Vagina (tissue), 2 donors: Measurements from ENCODE around the gene HAUS8. TPM values are rescaled to one million over a fixed set of nuclear protein-coding genes. Genes with fewer than 3 reads are reported as not detected.

Source experiments
- DNase-seq, 2 donors: peaks; one replicate each; pipeline ENCODE4 v3.0.0-alpha.2; 2017; ENCODE audit errors: extremely low spot score in 2 of 2
- H3K27ac ChIP-seq: fragments of 200-600 bp; sonication (generic); one replicate; pipeline ENCODE4 v1.5.1; 2019
- H3K27me3 ChIP-seq: fragments of 200-600 bp; sonication (generic); one replicate; pipeline ENCODE4 v1.5.1; 2019
- H3K36me3 ChIP-seq, 2 donors: fragments of 200-600 bp; sonication (generic); one replicate each; pipeline ENCODE4 v1.5.1; 2017 to 2019
- H3K4me1 ChIP-seq: fragments of 200-600 bp; sonication (generic); one replicate; pipeline ENCODE4 v1.5.1; 2019
- H3K4me3 ChIP-seq, 2 donors: fragments of 200-600 bp; sonication (generic); 1 replicate in 1 of 2; 2 replicates in 1 of 2; pipeline ENCODE4 v1.5.1; 2016 to 2019
- H3K9me3 ChIP-seq: fragments of 200-600 bp; sonication (generic); one replicate; pipeline ENCODE4 v1.5.1; 2019
- POLR2A ChIP-seq, 2 donors: fragments of 450-650 bp; IDR thresholded peaks; one replicate each; pipeline ENCODE4 v1.6.1; 2017; ENCODE audit warnings: antibody characterized with exemption in 2 of 2, mild to moderate bottlenecking in 2 of 2, moderate library complexity in 2 of 2
- POLR2AphosphoS5 ChIP-seq, 2 donors: sonication (generic); formaldehyde crosslinking; IDR thresholded peaks; one replicate each; pipeline ENCODE4 v1.9.0; 2017; ENCODE audit warnings: antibody characterized with exemption in 2 of 2, mild to moderate bottlenecking in 2 of 2, low read depth in 1 of 2; ENCODE audit not compliant: insufficient read depth in 1 of 2
- intact Hi-C: fragments of 100-400 bp; cut with DNase I; formaldehyde crosslinking; loops from one replicate; pipeline ENCODE4 v1.15.1; 2023
- total RNA-seq: library from RNA; depleted of rRNA; stranded (reverse); fragments of >200 nt; gene quantifications from one replicate; pipeline ENCODE4 v1.2.3, GENCODE V29; 2016
- TF ChIP-seq, protein P1 (sequence below), 3 experiments: fragments of 450-650 bp in 2 of 3; fragments of 200-600 bp in 1 of 3; sonication (generic) in 1 of 3; IDR thresholded peaks; one replicate each; pipeline ENCODE4 v1.5.1; 2017 to 2019; ENCODE audit warnings: antibody characterized with exemption in 3 of 3, mild to moderate bottlenecking in 2 of 3, moderate library complexity in 2 of 3

HAUS8 gene
- total RNA-seq, 1 donor from 2014 or later, result 4.7 TPM

DNA sequence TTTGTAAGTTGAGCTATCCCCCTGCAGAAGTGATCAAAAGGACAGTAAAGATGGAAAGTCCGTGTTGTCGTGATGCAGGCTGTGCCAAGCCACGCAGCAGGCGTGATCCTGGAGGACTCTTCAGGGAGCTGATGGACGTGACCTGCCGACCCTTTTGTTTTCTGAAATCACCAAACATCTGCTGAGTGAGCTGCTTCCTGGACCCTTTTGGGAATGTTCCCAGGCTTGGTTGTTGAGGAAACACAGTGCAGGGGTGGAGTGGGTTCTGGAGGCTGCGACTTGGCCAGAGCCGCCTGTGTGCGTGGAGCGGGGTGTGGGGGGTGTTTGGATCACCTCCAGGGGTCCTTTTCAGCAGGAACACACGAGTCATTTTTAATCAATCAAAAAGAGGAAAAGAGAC, 33.3 kb downstream of the HAUS8 start:
- no peak for DNase-seq
- Histone ChIP-seq H3K36me3 (no peaks in the 10 kb centered on the region), H3K27ac (no peak overlapping the region), H3K9me3 (no peaks in the 10 kb centered on the region), H3K4me3 (no peak overlapping the region), H3K27me3 (no peaks in the 10 kb centered on the region), H3K4me1 (no peaks in the 10 kb centered on the region)
- intact Hi-C loops, result no loop called here
- TF ChIP-seq POLR2A (IDR thresholded peaks at IDR 0.05), result no peak
- no peak for TF ChIP-seq POLR2AphosphoS5 (IDR thresholded peaks at IDR 0.05; ENCODE audit: insufficient read depth in 1 of 2, low read depth in 1 of 2)

DNA sequence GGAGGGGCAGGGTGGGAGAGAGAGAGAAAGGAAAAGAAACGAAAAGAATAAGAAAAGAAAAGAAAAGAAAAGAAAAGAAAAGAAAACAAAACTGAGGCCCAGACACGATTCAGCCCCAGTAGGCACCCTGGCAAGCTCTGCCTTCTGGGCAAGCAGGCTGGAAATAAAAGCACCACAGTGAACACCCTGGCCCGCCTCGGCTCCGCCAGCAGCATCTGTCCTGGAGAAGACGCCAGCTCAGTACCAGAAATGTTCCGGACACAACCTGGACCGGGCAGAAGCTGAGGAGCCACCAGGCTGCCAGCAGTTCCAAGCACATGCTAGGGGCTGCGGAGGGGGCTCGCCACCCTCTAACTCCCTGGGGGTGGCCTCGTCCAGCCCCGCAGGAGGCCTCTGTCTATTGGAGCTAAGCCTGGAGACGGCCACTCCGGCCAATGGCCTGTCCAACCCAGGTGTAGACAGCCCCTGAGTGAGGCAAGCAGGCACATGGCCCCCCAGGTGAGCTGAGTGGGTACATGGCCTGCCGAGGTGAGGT, 37.2 kb downstream of the HAUS8 start:
- no peaks in the 10 kb centered on the region for H3K9me3 ChIP-seq
- no peak overlapping the region for H3K27ac ChIP-seq
- no peaks in the 10 kb centered on the region for H3K27me3 ChIP-seq
- intact Hi-C loops, result no loop called here
- TF ChIP-seq, protein P1, sequence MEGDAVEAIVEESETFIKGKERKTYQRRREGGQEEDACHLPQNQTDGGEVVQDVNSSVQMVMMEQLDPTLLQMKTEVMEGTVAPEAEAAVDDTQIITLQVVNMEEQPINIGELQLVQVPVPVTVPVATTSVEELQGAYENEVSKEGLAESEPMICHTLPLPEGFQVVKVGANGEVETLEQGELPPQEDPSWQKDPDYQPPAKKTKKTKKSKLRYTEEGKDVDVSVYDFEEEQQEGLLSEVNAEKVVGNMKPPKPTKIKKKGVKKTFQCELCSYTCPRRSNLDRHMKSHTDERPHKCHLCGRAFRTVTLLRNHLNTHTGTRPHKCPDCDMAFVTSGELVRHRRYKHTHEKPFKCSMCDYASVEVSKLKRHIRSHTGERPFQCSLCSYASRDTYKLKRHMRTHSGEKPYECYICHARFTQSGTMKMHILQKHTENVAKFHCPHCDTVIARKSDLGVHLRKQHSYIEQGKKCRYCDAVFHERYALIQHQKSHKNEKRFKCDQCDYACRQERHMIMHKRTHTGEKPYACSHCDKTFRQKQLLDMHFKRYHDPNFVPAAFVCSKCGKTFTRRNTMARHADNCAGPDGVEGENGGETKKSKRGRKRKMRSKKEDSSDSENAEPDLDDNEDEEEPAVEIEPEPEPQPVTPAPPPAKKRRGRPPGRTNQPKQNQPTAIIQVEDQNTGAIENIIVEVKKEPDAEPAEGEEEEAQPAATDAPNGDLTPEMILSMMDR (IDR thresholded peaks at IDR 0.05), result no peak
- TF ChIP-seq POLR2A (IDR thresholded peaks at IDR 0.05), result no peak
- TF ChIP-seq POLR2AphosphoS5 (IDR thresholded peaks at IDR 0.05; ENCODE audit: insufficient read depth in 1 of 2, low read depth in 1 of 2), result no peak
- no peak overlapping the region for H3K4me3 ChIP-seq
- DNase-seq, result no peak
- no peaks in the 10 kb centered on the region for H3K4me1 ChIP-seq
- H3K36me3 ChIP-seq, result no peaks in the 10 kb centered on the region

DNA sequence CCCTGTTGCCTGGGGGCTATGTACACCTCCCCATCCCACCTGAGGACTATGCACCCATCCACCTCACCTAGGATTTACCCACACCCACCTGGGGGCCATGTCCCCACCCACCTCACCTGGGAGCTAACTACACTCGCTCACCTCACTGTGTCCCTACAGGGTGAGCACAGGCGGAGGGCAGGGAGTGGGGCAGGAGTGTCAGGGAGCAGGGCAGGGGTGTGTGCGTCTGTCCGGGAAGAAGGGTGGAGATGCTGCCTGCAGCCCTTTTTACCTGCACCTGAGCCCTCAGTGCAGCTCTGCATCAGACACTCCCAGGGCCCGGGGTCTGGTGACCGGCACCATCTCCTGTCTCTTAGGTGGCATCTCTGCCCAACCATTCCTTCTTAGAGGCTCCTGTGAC, 38.1 kb downstream of the HAUS8 start:
- TF ChIP-seq POLR2A (IDR thresholded peaks at IDR 0.05) (no peak), POLR2AphosphoS5 (IDR thresholded peaks at IDR 0.05; ENCODE audit: insufficient read depth in 1 of 2, low read depth in 1 of 2) (no peak)
- TF ChIP-seq, protein P1 (IDR thresholded peaks at IDR 0.05), result no peak
- Histone ChIP-seq H3K4me1 (no peaks in the 10 kb centered on the region), H3K9me3 (no peaks in the 10 kb centered on the region), H3K36me3 (no peaks in the 10 kb centered on the region), H3K4me3 (no peak overlapping the region), H3K27me3 (no peaks in the 10 kb centered on the region), H3K27ac (no peak overlapping the region)
- intact Hi-C loops, result no loop called here
- DNase-seq, result no peak

DNA sequence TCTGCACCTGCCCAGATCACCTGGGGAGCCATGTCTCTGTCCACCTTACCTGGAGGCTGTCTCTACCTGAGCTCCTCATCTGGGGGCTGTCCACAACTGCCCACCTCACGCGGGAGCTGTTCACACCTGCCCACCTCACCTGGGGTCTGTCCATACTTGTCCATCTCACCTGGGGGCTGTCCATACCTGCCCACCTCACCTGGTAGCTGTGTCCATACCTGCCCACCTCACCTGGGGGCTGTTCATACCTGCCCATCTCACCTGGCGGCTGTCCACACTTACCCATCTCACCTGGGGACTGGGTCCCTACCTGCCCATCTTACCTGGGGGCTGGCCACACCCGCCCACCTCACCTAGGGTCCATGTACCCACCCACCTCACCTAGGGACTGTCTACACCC, 38.6 kb downstream of the HAUS8 start:
- Histone ChIP-seq H3K9me3 (no peaks in the 10 kb centered on the region), H3K36me3 (no peaks in the 10 kb centered on the region), H3K27ac (no peak overlapping the region), H3K27me3 (no peaks in the 10 kb centered on the region), H3K4me3 (no peak overlapping the region), H3K4me1 (no peaks in the 10 kb centered on the region)
- TF ChIP-seq POLR2AphosphoS5 (IDR thresholded peaks at IDR 0.05; ENCODE audit: insufficient read depth in 1 of 2, low read depth in 1 of 2) (no peak), POLR2A (IDR thresholded peaks at IDR 0.05) (no peak)
- TF ChIP-seq, protein P1 (IDR thresholded peaks at IDR 0.05), result no peak
- DNase-seq, result no peak
- intact Hi-C loops, result no loop called here

DNA sequence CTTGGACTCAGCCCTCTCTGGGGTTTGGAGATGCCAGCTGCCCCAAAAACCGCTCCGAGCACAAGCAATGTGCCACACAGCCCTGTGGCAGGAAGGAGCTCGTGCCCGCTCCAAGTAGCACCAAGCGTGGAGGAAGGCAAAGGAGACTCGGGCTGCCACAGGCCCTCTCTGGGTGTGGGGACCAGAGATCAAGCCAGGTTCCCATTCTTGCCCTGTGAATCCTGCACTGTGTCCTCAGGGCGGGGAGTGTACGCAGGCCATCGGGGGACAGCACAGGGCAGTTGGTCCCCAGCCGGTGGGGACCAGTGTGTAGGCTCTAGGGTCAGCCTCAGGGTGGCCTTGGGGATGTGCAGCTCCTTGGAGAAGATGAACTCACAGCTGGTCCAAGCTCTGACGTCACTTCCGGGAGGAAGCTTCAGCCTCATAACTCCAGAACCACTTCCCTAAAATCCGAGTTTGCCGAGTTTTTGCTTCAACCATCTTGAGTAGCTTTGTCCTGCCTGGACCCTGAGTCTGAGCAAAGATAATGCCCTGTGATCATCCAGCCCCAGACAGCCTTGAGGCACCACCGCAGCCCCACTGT, 39.3 kb downstream of the HAUS8 start:
- TF ChIP-seq POLR2A (IDR thresholded peaks at IDR 0.05), result no peak
- TF ChIP-seq POLR2AphosphoS5 (IDR thresholded peaks at IDR 0.05; ENCODE audit: insufficient read depth in 1 of 2, low read depth in 1 of 2), result no peak
- TF ChIP-seq, protein P1 (IDR thresholded peaks at IDR 0.05), result no peak
- Histone ChIP-seq H3K9me3 (no peaks in the 10 kb centered on the region), H3K36me3 (no peaks in the 10 kb centered on the region), H3K27ac (no peak overlapping the region), H3K27me3 (no peaks in the 10 kb centered on the region), H3K4me1 (no peaks in the 10 kb centered on the region), H3K4me3 (no peak overlapping the region)
- DNase-seq, result no peak
- intact Hi-C loops, result no loop called here
